ENCODE results near the gene PCDHA12.
"Not testable (repeated sequence)": the region's sequence is repeated elsewhere in the genome, so short reads cannot be mapped to it uniquely, and the experiment has no call there.

PCDHA12 gene, protein sequence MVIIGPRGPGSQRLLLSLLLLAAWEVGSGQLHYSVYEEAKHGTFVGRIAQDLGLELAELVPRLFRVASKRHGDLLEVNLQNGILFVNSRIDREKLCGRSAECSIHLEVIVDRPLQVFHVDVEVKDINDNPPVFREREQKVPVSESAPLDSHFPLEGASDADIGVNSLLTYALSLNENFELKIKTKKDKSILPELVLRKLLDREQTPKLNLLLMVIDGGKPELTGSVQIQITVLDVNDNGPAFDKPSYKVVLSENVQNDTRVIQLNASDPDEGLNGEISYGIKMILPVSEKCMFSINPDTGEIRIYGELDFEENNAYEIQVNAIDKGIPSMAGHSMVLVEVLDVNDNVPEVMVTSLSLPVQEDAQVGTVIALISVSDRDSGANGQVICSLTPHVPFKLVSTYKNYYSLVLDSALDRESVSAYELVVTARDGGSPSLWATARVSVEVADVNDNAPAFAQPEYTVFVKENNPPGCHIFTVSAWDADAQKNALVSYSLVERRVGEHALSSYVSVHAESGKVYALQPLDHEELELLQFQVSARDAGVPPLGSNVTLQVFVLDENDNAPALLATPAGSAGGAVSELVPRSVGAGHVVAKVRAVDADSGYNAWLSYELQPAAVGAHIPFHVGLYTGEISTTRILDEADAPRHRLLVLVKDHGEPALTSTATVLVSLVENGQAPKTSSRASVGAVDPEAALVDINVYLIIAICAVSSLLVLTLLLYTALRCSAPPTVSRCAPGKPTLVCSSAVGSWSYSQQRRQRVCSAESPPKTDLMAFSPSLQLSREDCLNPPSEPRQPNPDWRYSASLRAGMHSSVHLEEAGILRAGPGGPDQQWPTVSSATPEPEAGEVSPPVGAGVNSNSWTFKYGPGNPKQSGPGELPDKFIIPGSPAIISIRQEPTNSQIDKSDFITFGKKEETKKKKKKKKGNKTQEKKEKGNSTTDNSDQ

DNA sequence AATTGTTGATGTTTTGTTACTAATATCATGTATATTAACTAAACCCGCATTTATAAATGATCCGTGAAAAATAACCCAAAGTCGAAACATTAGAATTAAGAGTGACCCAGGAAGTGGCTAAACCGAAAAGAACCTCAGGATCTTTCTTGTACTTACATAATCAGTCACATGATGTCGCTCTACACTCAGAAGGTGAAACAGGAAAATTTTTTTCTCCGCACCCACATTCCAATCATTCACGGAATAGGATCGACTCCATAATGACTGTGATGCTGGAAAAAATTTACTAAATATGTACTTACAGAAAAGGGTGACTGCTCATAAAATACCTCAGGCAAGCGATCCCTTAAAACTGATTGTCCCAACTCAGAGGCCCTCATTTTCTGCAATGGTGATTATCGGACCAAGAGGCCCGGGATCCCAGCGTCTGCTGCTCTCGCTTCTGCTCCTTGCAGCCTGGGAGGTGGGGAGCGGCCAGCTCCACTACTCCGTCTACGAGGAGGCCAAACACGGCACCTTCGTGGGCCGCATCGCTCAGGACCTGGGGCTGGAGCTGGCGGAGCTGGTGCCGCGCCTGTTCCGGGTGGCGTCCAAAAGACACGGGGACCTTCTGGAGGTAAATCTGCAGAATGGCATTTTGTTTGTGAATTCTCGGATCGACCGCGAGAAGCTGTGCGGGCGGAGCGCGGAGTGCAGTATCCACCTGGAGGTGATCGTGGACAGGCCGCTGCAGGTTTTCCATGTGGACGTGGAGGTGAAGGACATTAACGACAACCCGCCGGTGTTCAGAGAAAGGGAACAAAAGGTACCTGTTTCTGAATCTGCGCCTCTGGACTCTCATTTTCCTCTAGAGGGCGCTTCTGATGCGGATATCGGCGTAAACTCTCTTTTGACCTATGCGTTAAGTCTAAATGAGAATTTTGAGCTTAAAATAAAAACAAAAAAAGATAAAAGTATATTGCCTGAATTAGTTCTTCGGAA, at the start of gene PCDHA12:
PCDHA12 (plus strand) TSS at position 224 of the 981 bp plus-strand sequence; CDS start at position 389, 165 bp downstream.
- DNase-seq, result no peak

DNA sequence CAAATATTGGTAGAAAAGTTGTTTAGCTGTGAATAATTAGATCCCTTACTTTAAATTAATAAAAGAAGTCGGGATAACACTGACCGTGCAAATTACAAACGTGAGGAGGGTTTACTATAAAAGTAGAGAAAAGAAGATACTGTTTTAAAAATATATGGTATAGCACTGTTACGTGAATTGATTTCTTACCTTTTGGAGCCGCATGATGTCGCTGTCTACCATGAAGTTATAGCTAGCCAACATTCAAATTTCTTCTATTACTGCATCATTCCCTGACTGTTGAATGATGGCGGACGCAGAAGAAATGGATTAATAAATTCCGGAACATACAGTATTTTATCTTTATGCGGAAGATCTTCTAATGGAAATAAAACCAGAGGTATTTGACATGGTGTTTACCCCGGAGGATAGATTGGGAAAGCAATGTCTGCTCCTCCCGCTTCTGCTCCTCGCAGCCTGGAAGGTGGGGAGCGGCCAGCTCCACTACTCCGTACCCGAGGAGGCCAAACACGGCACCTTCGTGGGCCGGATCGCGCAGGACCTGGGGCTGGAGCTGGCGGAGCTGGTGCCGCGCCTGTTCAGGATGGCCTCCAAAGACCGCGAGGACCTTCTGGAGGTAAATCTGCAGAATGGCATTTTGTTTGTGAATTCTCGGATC, 47.3 kb upstream of the PCDHA12 start, which contains the start of gene PCDHA6:
PCDHA6 (plus strand) TSS at position 257 of the 658 bp plus-strand sequence; CDS start at position 389, 132 bp downstream.
- DNase-seq, result no peak

DNA sequence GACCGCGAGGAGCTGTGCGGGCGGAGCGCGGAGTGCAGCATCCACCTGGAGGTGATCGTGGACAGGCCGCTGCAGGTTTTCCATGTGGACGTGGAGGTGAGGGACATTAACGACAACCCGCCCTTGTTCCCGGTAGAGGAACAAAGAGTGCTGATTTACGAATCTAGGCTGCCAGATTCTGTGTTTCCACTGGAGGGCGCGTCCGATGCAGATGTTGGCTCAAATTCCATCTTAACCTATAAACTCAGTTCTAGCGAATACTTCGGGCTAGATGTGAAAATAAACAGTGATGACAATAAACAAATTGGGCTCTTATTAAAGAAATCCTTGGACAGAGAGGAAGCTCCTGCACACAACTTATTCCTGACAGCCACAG, 46.8 kb upstream of the PCDHA12 start:
- DNase-seq, result no peak

DNA sequence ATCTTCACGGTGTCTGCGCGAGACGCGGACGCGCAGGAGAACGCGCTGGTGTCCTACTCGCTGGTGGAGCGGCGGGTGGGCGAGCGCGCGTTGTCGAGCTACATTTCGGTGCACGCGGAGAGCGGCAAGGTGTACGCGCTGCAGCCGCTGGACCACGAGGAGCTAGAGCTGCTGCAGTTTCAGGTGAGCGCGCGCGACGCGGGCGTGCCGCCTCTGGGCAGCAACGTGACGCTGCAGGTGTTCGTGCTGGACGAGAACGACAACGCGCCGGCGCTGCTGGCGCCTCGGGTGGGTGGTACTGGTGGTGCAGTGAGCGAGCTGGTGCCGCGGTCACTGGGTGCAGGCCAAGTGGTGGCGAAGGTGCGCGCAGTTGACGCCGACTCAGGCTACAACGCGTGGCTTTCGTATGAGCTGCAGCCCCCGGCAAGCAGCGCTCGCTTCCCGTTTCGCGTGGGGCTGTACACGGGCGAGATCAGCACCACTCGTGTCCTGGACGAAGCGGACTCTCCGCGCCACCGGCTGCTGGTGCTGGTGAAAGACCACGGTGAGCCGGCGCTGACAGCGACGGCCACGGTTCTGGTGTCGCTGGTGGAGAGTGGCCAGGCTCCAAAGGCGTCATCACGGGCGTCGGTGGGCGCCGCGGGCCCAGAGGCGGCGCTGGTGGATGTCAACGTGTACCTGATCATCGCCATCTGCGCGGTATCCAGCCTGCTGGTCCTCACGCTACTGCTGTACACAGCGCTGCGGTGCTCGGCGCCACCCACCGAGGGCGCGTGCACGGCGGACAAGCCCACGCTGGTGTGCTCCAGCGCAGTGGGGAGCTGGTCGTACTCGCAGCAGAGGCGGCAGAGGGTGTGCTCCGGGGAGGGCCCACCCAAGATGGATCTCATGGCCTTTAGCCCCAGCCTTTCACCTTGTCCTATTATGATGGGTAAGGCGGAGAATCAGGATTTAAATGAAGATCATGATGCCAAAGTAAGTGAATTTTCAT, 45.3 kb upstream of the PCDHA12 start:
- not testable (repeated sequence) for DNase-seq

DNA sequence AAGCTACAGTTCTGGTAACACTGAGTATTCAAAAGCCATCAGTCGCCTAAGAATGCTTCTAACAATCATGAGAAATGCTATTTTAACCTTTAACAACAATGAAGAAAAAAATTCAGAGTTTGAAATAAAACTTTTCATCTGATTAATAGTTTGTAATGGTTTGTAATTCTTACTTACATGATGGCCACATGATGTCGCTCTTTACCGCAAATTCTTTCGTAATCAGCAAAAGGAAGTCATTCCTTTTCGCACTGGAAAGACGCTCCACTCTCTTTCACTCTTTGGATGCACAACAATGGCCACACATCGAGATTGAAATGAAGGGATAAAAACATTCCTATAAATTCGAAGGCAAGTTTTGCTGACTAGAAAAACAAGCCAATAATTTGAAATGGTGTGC, 41.1 kb upstream of the PCDHA12 start, which contains the start of gene PCDHA7:
PCDHA7 (plus strand) TSS at position 277 of the 400 bp plus-strand sequence; CDS start at position 392, 115 bp downstream.
- DNase-seq, result no peak

DNA sequence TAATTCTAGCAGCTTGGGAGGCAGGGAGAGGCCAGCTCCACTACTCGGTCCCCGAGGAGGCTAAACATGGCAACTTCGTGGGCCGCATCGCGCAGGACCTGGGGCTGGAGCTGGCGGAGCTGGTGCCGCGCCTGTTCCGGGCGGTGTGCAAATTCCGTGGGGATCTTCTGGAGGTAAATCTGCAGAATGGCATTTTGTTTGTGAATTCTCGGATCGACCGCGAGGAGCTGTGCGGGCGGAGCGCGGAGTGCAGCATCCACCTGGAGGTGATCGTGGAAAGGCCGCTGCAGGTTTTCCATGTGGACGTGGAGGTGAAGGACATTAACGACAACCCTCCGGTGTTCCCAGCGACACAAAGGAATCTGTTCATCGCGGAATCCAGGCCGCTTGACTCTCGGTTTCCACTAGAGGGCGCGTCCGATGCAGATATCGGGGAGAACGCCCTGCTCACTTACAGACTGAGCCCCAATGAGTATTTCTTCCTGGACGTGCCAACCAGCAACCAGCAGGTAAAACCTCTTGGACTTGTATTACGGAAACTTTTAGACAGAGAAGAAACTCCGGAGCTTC, 40.6 kb upstream of the PCDHA12 start:
- not testable (repeated sequence) for DNase-seq

DNA sequence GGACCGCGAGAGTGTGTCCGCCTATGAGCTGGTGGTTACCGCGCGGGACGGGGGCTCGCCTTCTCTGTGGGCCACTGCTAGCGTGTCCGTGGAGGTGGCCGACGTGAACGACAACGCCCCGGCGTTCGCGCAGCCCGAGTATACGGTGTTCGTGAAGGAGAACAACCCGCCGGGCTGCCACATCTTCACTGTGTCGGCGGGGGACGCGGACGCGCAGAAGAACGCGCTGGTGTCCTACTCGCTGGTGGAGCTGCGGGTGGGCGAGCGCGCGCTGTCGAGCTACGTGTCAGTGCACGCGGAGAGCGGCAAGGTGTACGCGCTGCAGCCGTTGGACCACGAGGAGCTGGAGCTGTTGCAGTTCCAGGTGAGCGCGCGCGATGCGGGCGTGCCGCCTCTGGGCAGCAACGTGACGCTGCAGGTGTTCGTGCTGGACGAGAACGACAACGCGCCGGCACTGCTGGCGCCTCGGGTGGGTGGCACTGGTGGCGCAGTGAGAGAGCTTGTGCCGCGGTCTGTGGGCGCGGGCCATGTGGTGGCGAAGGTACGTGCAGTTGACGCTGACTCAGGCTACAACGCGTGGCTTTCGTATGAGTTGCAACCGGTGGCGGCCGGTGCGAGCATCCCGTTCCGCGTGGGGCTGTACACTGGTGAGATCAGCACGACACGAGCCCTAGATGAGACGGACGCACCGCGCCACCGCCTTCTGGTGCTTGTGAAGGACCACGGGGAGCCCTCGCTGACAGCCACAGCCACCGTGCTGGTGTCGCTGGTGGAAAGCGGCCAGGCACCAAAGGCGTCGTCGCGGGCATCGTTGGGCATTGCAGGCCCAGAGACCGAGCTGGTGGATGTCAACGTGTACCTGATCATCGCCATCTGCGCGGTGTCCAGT, 39.2 kb upstream of the PCDHA12 start:
- DNase-seq, result no peak

DNA sequence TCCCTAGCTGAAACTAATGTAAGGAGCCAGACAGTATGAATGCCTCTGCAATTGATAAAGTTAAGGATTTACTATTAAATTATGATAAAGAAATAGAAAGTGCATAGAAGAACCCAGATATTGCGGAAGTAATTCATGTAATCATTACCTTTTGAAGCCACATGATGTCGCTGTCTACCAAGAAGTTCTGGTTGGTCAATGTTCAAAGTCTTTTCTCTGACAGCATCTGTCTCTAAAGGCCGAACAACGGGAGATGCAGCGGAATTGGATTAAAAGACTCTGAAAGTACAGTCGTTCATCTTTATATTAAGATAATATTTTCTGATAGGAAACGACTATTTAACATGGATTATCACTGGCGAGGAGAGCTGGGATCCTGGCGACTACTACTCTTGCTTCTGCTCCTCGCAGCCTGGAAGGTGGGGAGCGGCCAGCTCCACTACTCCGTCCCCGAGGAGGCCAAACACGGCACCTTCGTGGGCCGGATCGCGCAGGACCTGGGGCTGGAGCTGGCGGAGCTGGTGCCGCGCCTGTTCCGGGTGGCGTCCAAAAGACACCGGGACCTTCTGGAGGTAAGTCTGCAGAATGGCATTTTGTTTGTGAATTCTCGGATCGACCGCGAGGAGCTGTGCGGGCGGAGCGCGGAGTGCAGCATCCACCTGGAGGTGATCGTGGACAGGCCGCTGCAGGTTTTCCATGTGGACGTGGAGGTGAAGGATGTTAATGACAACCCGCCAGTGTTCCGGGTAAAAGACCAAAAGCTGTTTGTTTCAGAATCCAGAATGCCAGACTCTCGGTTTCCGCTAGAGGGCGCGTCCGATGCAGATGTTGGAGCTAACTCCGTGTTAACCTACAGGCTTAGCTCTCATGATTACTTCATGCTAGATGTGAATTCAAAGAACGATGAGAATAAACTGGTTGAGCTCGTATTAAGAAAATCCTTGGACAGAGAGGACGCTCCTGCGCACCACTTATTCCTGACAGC, 33.8 kb upstream of the PCDHA12 start, which contains the start of gene PCDHA8:
PCDHA8 (plus strand) TSS at position 210 of the 985 bp plus-strand sequence; CDS start at position 345, 135 bp downstream.
- DNase-seq, result peak; percentile 22

DNA sequence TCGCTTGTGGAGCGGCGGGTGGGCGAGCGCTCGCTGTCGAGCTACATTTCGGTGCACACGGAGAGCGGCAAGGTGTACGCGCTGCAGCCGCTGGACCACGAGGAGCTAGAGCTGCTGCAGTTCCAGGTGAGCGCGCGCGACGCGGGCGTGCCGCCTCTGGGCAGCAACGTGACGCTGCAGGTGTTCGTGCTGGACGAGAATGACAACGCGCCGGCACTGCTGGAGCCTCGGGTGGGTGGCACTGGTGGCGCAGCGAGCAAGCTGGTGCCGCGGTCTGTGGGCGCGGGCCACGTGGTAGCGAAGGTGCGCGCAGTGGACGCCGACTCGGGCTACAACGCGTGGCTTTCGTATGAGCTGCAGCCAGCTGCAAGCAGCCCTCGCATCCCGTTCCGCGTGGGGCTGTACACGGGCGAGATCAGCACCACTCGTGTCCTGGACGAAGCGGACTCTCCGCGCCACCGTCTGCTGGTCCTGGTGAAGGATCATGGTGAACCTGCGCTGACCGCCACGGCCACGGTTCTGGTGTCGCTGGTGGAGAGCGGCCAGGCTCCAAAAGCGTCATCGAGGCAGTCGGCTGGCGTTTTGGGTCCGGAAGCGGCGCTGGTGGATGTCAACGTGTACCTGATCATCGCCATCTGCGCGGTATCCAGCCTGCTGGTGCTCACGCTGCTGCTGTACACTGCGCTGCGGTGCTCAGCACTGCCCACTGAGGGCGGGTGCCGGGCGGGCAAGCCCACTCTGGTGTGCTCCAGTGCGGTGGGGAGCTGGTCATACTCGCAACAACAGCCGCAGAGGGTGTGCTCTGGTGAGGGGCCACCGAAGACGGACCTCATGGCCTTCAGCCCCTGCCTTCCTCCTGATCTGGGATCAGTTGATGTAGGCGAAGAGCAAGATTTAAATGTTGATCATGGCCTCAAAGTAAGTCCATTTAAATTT, 32.0 kb upstream of the PCDHA12 start:
- DNase-seq, result no peak

DNA sequence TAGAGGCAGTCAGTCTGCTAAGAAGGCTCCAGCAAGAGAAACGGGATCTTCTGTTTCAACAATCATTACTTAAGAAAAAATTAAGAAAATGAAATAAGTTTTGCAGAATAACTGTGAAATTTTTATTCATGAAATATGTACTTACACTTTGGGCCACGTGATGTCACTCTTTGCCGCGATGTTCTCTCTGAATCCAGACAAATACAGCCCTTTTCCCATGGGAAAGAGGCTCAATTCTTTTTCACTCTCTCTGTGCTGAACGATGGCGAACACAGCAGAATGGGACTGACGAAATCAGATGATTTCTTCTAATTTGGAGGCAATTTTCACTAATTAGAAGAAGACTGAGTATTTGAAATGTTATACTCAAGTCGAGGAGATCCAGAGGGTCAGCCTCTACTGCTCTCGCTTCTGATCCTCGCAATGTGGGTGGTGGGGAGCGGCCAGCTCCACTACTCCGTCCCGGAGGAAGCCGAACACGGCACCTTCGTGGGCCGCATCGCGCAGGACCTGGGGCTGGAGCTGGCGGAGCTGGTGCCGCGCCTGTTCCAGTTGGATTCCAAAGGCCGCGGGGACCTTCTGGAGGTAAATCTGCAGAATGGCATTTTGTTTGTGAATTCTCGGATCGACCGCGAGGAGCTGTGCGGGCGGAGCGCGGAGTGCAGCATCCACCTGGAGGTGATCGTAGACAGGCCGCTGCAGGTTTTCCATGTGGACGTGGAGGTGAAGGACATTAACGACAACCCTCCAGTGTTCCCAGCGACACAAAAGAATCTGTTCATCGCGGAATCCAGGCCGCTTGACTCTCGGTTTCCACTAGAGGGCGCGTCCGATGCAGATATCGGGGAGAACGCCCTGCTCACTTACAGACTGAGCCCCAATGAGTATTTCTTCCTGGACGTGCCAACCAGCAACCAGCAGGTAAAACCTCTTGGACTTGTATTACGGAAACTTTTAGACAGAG, 26.7 kb upstream of the PCDHA12 start, which contains the start of gene PCDHA9:
PCDHA9 (plus strand) TSS at position 244 of the 964 bp plus-strand sequence; CDS start at position 358, 114 bp downstream.
- DNase-seq, result not testable (repeated sequence)

DNA sequence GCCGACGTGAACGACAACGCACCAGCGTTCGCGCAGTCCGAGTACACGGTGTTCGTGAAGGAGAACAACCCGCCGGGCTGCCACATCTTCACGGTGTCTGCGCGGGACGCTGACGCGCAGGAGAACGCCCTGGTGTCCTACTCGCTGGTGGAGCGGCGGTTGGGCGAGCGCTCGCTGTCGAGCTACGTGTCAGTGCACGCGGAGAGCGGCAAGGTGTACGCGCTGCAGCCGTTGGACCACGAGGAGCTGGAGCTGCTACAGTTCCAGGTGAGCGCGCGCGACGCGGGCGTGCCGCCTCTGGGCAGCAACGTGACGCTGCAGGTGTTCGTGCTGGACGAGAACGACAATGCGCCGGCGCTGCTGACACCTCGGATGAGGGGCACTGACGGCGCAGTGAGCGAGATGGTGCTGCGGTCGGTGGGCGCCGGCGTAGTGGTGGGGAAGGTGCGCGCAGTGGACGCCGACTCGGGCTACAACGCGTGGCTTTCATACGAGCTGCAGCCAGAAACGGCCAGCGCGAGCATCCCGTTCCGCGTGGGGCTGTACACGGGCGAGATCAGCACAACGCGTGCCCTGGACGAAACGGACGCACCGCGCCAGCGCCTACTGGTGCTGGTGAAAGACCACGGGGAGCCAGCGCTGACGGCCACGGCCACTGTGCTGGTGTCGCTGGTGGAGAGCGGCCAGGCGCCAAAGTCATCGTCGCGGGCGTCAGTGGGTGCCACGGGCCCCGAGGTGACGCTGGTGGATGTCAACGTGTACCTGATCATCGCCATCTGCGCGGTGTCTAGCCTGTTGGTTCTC, 25.1 kb upstream of the PCDHA12 start:
- not testable (repeated sequence) for DNase-seq

DNA sequence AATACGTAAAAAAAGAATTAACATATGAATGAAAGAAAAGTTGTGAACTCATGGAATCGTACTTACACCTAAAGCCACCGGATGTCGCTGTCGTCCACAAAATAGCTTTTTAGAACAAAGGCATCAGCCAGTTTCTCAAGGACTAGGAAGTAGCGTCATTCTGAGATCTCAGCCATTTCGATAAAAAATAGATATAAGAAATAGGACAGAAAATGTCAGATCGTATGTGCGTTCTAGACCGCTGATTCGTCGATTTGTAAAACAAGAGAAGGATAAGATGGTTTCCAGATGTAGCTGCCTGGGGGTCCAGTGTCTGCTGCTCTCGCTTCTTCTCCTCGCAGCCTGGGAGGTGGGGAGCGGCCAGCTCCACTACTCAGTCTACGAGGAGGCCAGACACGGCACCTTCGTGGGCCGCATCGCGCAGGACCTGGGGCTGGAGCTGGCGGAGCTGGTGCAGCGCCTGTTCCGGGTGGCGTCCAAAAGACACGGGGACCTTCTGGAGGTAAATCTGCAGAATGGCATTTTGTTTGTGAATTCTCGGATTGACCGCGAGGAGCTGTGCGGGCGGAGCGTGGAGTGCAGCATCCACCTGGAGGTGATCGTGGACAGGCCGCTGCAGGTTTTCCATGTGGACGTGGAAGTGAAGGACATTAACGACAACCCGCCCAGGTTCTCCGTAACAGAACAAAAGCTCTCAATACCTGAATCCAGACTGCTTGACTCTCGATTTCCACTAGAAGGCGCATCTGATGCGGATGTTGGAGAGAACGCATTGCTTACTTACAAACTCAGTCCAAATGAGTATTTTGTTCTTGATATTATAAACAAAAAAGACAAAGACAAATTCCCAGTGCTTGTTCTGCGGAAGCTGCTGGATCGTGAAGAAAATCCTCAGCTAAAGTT, 19.1 kb upstream of the PCDHA12 start, which contains the start of gene PCDHA10:
PCDHA10 (plus strand) TSS at position 126 of the 903 bp plus-strand sequence; CDS start at position 278, 152 bp downstream.
- no peak for DNase-seq
